AG04449 (cell line): Measurements from ENCODE around the gene KLK7.

Experiments
- CTCF ChIA-PET: fragments of 350-600 bp; formaldehyde crosslinking; extraction: SDS; loops from one replicate; lab custom pipeline; 2021; ENCODE audit warnings: antibody characterized with exemption; lab: Yijun Ruan, JAX
- POLR2A ChIA-PET: fragments of 400-600, 350-600 bp; formaldehyde crosslinking; extraction: SDS; loops from one replicate; lab custom pipeline; 2020; ENCODE audit warnings: antibody characterized with exemption, inconsistent platforms; lab: Yijun Ruan, JAX
- DNase-seq: peaks from one replicate; pipeline ENCODE4 v3.0.0-alpha.2; 2010; ENCODE audit warnings: low read depth, low spot score
- H3K4me3 ChIP-seq: 2 replicates; pipeline ENCODE4 v1.5.1; 2011; ENCODE audit warnings: low read depth, mild to moderate bottlenecking, control low read depth, low read length
- TF ChIP-seq, protein P1 (sequence below): IDR thresholded peaks from one replicate; pipeline ENCODE4 v1.5.1; 2011; ENCODE audit warnings: mild to moderate bottlenecking, moderate library complexity, low read length, control low read depth, inconsistent platforms; ENCODE audit not compliant: insufficient read depth; ENCODE audit errors: missing control alignments

The KLK7 gene

DNA sequence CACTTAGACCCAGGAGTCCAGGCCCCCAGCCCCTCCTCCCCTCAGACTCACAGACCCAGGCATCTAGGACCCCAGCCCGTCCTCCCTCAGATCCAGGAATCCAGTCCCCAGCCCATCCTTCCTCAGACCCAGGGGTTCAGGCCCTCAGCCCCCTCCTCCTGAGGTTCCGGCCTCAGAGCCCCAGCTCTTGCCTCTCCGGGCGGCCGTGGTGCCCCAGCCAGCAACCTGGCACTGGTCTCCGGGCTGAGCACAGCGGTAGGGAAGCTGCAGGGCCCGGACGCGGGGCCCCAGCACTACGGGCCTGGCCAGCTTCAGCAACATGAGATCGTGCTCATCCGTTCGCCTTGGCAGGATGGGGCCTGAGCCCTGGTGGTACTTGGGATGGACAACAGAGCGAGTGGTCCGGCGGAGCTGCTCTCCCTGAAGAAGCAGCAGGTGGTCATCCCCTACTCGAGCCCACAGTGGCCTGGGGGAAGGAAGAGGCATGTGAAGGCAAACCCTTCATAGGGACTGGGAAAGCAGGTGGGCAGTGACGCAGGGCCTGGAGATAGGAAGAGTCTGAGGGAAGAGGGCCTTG lies 32.1 kb upstream of the KLK7 start:
- TF ChIP-seq, protein P1, sequence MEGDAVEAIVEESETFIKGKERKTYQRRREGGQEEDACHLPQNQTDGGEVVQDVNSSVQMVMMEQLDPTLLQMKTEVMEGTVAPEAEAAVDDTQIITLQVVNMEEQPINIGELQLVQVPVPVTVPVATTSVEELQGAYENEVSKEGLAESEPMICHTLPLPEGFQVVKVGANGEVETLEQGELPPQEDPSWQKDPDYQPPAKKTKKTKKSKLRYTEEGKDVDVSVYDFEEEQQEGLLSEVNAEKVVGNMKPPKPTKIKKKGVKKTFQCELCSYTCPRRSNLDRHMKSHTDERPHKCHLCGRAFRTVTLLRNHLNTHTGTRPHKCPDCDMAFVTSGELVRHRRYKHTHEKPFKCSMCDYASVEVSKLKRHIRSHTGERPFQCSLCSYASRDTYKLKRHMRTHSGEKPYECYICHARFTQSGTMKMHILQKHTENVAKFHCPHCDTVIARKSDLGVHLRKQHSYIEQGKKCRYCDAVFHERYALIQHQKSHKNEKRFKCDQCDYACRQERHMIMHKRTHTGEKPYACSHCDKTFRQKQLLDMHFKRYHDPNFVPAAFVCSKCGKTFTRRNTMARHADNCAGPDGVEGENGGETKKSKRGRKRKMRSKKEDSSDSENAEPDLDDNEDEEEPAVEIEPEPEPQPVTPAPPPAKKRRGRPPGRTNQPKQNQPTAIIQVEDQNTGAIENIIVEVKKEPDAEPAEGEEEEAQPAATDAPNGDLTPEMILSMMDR, result no peak
- no peak overlapping the region for H3K4me3 ChIP-seq
- ChIA-PET POLR2A (interaction anchor here (0.7 kb wide), 1 partner anchor 218 kb away, joined by 3 read pairs; no protein-coding TSS in a partner anchor), CTCF (no interaction called here)
- no peak for DNase-seq

DNA sequence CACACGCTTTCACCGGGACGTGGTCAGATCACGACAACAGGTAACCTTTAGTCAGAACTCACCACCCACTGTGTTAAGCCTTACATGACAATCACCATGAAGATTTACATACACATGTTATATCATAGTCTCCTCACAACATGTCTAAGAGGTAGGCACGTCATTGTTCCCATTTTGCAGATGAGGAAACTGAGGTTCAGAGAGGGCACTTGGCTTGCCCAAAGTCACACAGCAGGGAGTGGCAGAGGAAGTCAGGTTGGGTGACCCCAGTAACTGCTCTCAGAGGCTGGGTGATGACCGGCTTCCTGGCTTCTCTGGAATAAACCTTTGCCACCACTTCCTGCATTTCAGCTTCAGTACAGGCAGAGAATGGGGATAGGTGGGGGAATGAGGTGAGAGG lies 30.5 kb upstream of the KLK7 start:
- no peak overlapping the region for H3K4me3 ChIP-seq
- ChIA-PET CTCF (no interaction called here), POLR2A (no interaction called here)
- TF ChIP-seq, protein P1, result no peak
- DNase-seq, result no peak

DNA sequence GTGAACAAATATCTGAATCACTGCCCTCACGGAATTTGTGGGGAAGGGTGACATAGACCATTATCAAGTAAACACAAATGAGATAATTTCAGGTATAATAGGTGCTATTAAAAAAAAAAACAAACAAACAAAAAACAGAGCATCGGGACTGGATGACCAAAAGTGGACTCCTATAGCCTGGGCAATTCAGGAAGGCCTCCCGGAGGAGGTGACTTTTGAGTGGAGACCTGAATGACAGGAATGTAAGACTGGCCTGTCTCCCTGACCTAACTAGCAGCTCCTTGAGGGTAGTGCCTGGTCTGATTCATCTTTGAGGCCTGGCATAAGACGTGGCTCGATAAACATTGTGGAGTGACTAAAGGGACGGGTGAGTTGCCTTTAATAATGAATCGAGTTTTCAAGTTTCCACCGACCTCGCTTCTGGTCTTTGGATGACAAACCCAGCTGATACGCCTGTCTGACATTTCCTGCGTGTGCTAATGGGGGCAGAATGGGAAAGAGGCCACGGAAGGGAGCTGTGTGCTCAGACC lies 29.0 kb upstream of the KLK7 start:
- DNase-seq, result no peak
- POLR2A ChIA-PET, result no interaction called here
- H3K4me3 ChIP-seq, result no peak overlapping the region
- TF ChIP-seq, protein P1, result no peak
- CTCF ChIA-PET, result interaction anchor here (1.3 kb wide), 1 partner anchor 8 kb away, joined by 8 read pairs; no protein-coding TSS in a partner anchor

DNA sequence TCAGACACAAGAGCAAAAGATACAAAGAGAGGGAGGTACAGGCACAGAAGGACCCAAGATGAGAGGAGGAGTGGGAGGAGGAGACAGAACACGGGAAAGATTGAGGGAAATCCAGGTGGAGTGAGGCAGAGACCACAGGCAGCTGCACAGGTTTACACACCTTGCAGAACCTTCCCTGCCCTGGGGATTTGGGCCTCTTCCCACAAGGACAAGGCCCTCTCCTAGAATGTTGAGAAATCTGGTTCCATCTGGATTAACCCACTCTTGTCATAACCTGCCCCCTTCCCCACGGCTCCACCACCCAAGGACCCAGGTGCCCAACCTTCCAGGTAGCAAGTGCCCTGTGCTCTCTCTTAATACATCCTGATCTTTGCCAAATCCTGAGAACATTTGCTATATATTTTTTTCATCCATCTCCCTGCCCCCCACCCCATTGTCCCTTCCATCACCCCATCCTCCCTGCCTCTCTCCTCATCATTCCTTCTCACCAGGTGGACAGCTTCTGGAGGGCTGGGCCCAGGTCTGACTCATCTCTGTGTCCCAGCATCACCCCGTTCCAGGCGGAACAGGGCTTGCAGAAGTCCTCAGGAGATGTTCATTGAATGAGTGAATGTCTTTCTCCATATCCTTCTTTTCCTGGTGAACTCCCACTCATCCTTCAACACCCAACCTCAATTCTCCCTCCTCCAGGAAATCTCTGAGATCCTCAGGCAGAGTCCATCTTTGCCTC lies 26.5 kb upstream of the KLK7 start:
- CTCF ChIA-PET, result no interaction called here
- DNase-seq, result no peak
- TF ChIP-seq, protein P1, result no peak
- POLR2A ChIA-PET, result no interaction called here
- no peak overlapping the region for H3K4me3 ChIP-seq

DNA sequence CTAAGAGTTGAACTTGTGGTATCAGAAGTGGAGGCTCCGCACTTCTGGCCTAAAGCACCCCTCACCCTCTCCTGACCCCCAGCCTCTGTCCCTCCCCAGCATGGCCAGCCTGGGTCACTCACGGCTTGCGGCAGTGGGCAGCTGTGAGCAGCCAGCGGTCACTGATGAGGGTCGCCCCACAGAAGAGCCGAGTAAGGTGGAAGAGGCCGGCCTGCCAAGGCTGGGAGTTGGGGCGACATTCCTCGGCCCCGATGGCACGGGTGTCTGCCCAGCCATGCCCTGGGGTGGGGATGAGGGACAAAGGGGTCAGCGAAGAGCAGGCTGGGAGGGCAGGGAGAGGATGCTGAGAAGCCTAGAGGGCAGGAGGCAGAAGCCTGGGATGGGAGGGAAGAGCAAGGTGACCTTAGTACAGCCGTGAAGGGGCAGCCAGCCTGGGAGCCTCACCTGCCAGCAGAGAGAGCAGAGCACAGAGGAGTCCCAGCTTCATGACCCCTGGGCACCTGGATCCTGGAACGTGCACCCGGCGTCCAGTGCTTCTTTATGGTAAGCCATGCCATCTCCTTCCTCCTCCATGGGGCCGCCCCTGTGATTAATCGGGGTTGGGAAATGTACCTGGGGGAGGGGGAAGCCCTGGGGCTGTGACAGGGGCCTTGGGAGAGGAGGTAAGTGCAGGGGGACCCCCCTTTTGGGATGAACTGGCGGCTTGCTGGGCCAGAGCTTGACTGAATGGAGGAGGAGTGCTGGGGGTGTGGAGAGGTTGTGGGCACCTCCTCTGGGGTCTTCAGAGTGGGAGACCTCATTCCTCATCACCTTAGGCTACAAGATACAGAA lies 25.6 kb upstream of the KLK7 start:
- ChIA-PET POLR2A (no interaction called here), CTCF (no interaction called here)
- TF ChIP-seq, protein P1, result no peak
- no peak for DNase-seq
- no peak overlapping the region for H3K4me3 ChIP-seq
